Endodermal cell (in vitro differentiated cells): ENCODE results near the gene COL26A1. TPM values are rescaled to one million over a fixed set of nuclear protein-coding genes. Genes with fewer than 3 reads are reported as not detected.

Experiments
- DNase-seq: peaks from one replicate; pipeline ENCODE4 v3.0.0-alpha.2; 2017
- H3K27ac ChIP-seq: 2 replicates; pipeline ENCODE4 v1.5.1; 2013; ENCODE audit warnings: mild to moderate bottlenecking, low read depth, low read length, moderate library complexity
- H3K27me3 ChIP-seq: 2 replicates; pipeline ENCODE4 v1.6.1; 2013; ENCODE audit warnings: mild to moderate bottlenecking, low read length, moderate library complexity; ENCODE audit not compliant: insufficient read depth, control insufficient read depth, poor library complexity, severe bottlenecking
- H3K36me3 ChIP-seq: 2 replicates; pipeline ENCODE4 v1.7.0; 2013; ENCODE audit warnings: mild to moderate bottlenecking, low read length, moderate library complexity; ENCODE audit not compliant: control insufficient read depth, insufficient read depth
- H3K4me1 ChIP-seq: one replicate; pipeline ENCODE4 v1.7.0; 2013; ENCODE audit warnings: low read length; ENCODE audit not compliant: control insufficient read depth, insufficient read depth
- H3K4me3 ChIP-seq: 2 replicates; pipeline ENCODE4 v1.5.1; 2013; ENCODE audit warnings: mild to moderate bottlenecking, low read length, moderate library complexity
- H3K9ac ChIP-seq: 2 replicates; pipeline ENCODE4 v1.6.1; 2013; ENCODE audit warnings: mild to moderate bottlenecking, low read length, moderate library complexity; ENCODE audit not compliant: poor library complexity, severe bottlenecking; ENCODE audit errors: extremely low read depth
- H3K9me3 ChIP-seq: 2 replicates; pipeline ENCODE4 v1.6.1; 2013; ENCODE audit warnings: mild to moderate bottlenecking, low read length, moderate library complexity; ENCODE audit not compliant: control insufficient read depth
- H3K27ac Mint-ChIP-seq: 2 replicates; pipeline ENCODE4 v1.8.0; 2020; ENCODE audit warnings: mixed read lengths
- H3K27me3 Mint-ChIP-seq: 2 replicates; pipeline ENCODE4 v1.8.0; 2021; ENCODE audit warnings: mild to moderate bottlenecking, mixed read lengths; ENCODE audit not compliant: insufficient read depth
- H3K36me3 Mint-ChIP-seq: 2 replicates; pipeline ENCODE4 v1.8.0; 2020; ENCODE audit warnings: low read depth, mixed read lengths
- H3K4me1 Mint-ChIP-seq: 2 replicates; pipeline ENCODE4 v1.8.0; 2020; ENCODE audit warnings: mixed read lengths
- H3K4me3 Mint-ChIP-seq: 2 replicates; pipeline ENCODE4 v1.8.0; 2020; ENCODE audit warnings: mild to moderate bottlenecking, moderate library complexity, mixed read lengths
- H3K9me3 Mint-ChIP-seq: 2 replicates; pipeline ENCODE4 v1.8.0; 2020; ENCODE audit warnings: mild to moderate bottlenecking, mixed read lengths
- CTCF ChIP-seq: fragments of 200-600 bp; sonication (generic); conservative IDR thresholded peaks from 2 replicates; pipeline ENCODE4 v1.5.0; 2021; ENCODE audit warnings: antibody characterized with exemption, mild to moderate bottlenecking
- WGBS, 2 experiments: methylation state at CpG; one replicate each; pipeline versions ENCODE4 v1.1.5 to v1.1.7; 2013; ENCODE audit warnings: missing lambda C conversion rate in 2 of 2, mixed read lengths in 1 of 2; ENCODE audit not compliant: insufficient coverage in 1 of 2, insufficient read length in 1 of 2; 5-methylcytosine and 5-hydroxymethylcytosine counted together
- total RNA-seq, 2 donors: library from RNA; stranded (reverse); fragmentation: NEBNext Ultra II Directional in 1 of 2; extraction: Animal tissue kit (Norgen Biotek cat#: 25700) in 1 of 2; gene quantifications; 2 replicates in 1 of 2; 3 replicates in 1 of 2; pipeline ENCODE4 v1.2.1, GENCODE V29; 2021

The COL26A1 gene
- total RNA-seq, 2 donors from 2014 or later = 41.2 to 47.0 TPM

- Histone ChIP-seq H3K4me3 (no peak overlapping the region), H3K27me3 (no peaks in the 10 kb centered on the region), H3K9ac (no peak overlapping the region), H3K36me3 (no peaks in the 10 kb centered on the region), H3K27ac (no peak overlapping the region), H3K9me3 (no peaks in the 10 kb centered on the region), H3K4me1 (no peaks in the 10 kb centered on the region)
- 97% methylated on average over 5 to 11 of the region's 11 CpGs for WGBS, 2 experiments
- no peak for TF ChIP-seq CTCF
- Mint-ChIP-seq H3K36me3 (no peaks in the 10 kb centered on the region), H3K4me3 (no peak overlapping the region), H3K9me3 (no peaks in the 10 kb centered on the region), H3K4me1 (no peaks in the 10 kb centered on the region), H3K27me3 (no peaks in the 10 kb centered on the region), H3K27ac (no peak overlapping the region)
- DNase-seq = no peak
Measured at GRCh38 chr7:101534873-101535272, 172.2 kb downstream of the COL26A1 start.

- no peak for DNase-seq
- H3K9ac ChIP-seq = no peak overlapping the region
Measured at GRCh38 chr7:101535351-101535751, 172.7 kb downstream of the COL26A1 start.

GRCh38 chr7:101536232-101536631, 173.6 kb downstream of the COL26A1 start:
- DNase-seq = no peak
- H3K4me1 Mint-ChIP-seq = no peaks in the 10 kb centered on the region
- H3K36me3 ChIP-seq = no peaks in the 10 kb centered on the region
- H3K36me3 Mint-ChIP-seq = no peaks in the 10 kb centered on the region
- no peaks in the 10 kb centered on the region for H3K9me3 Mint-ChIP-seq
- 93 to 95% methylated on average over 3 to 6 of the region's 6 CpGs for WGBS, 2 experiments
- no peak overlapping the region for H3K4me3 Mint-ChIP-seq
- no peak overlapping the region for H3K4me3 ChIP-seq
- no peak overlapping the region for H3K9ac ChIP-seq
- H3K27ac Mint-ChIP-seq = no peak overlapping the region
- no peak for TF ChIP-seq CTCF
- H3K9me3 ChIP-seq = no peaks in the 10 kb centered on the region
- no peak overlapping the region for H3K27ac ChIP-seq
- no peaks in the 10 kb centered on the region for H3K27me3 ChIP-seq
- H3K27me3 Mint-ChIP-seq = no peaks in the 10 kb centered on the region
- H3K4me1 ChIP-seq = no peaks in the 10 kb centered on the region

More at GRCh38 chr7:101535351-101535751, 172.7 kb downstream of the COL26A1 start:
- Mint-ChIP-seq H3K4me3 (no peak overlapping the region), H3K36me3 (no peaks in the 10 kb centered on the region), H3K4me1 (no peaks in the 10 kb centered on the region), H3K9me3 (no peaks in the 10 kb centered on the region), H3K27ac (no peak overlapping the region), H3K27me3 (no peaks in the 10 kb centered on the region)
- no peak overlapping the region for H3K4me3 ChIP-seq
- H3K36me3 ChIP-seq = no peaks in the 10 kb centered on the region
- WGBS, 2 experiments = 70 to 77% methylated on average over 2 to 7 of the region's 7 CpGs
- H3K4me1 ChIP-seq = no peaks in the 10 kb centered on the region
- TF ChIP-seq CTCF = no peak
- H3K27ac ChIP-seq = no peak overlapping the region
- no peaks in the 10 kb centered on the region for H3K27me3 ChIP-seq
- H3K9me3 ChIP-seq = no peaks in the 10 kb centered on the region
